Peyer's patch (tissue), 4 donors: Measurements from ENCODE around the gene TMEM119.

ENCODE experiments used
- CTCF ChIP-seq, 6 experiments: fragments of 450-650 bp in 4 of 6; fragments of 200-600 bp in 2 of 6; sonication (generic) in 1 of 6; IDR thresholded peaks; one replicate each; pipeline ENCODE4 v1.5.1; 2017 to 2019; ENCODE audit warnings: antibody characterized with exemption in 6 of 6, mild to moderate bottlenecking in 3 of 6, moderate library complexity in 1 of 6
- POLR2A ChIP-seq, 2 donors: fragments of 450-650 bp; IDR thresholded peaks; one replicate each; pipeline ENCODE4 v1.5.1; 2017; ENCODE audit warnings: antibody characterized with exemption in 2 of 2, mild to moderate bottlenecking in 2 of 2, moderate library complexity in 2 of 2

GRCh38 chr12:108606492-108606891 lies 8.6 kb upstream of the TMEM119 start:
- TF ChIP-seq POLR2A (IDR thresholded peaks at IDR 0.05), result no peak
- TF ChIP-seq CTCF (IDR thresholded peaks at IDR 0.05), result no peak
